H1 (cell line): Measurements from ENCODE around the gene RNF220. TPM values are rescaled to one million over a fixed set of nuclear protein-coding genes. Genes with fewer than 3 reads are reported as not detected.

Experiments
- CHD7 ChIP-seq: fragments of 300-600 bp; sonication (generic); IDR thresholded peaks from 2 replicates; pipeline ENCODE4 v1.7.1; 2012; ENCODE audit warnings: low read length, moderate library complexity, mild to moderate bottlenecking, inconsistent platforms; ENCODE audit not compliant: insufficient replicate concordance
- POLR2AphosphoS5 ChIP-seq: IDR thresholded peaks from 2 replicates; pipeline ENCODE4 v1.6.1; 2011; ENCODE audit warnings: low read depth, low read length
- POU5F1 ChIP-seq: IDR thresholded peaks from 2 replicates; pipeline ENCODE4 v1.6.1; 2011; ENCODE audit warnings: low read depth, mild to moderate bottlenecking, low read length, moderate library complexity
- TAF1 ChIP-seq: IDR thresholded peaks from 2 replicates; pipeline ENCODE4 v1.6.1; 2011; ENCODE audit warnings: mild to moderate bottlenecking, low read depth, low read length
- polyA plus RNA-seq, 7 experiments: library from polyadenylated mRNA; depleted of rRNA in 3 of 7; stranded (reverse) in 5 of 7; unstranded in 2 of 7; fragments of >200 nt in 5 of 7; fragments of 200-250 nt in 2 of 7; gene quantifications; 1 replicate in 5 of 7; 2 replicates in 1 of 7; 4 replicates in 1 of 7; pipeline versions ENCODE4 v1.2.1 to v1.2.3, GENCODE V29; 2011 to 2013; ENCODE audit warnings: missing spikeins in 2 of 7, mixed read lengths in 2 of 7
- total RNA-seq: library from RNA; stranded (reverse); fragmentation: NEBNext Ultra II Directional; extraction: Animal tissue kit (Norgen Biotek cat#: 25700); gene quantifications from 2 replicates; pipeline ENCODE4 v1.2.1, GENCODE V29; 2021

Gene RNF220
- total and polyA plus RNA-seq, 2 of the 8 experiments (the other 6 are each of a cell fraction or from before 2014, with no cell fraction given): 123 to 160 TPM

- TF ChIP-seq CHD7 (no peak), POU5F1 (no peak), TAF1 (no peak), POLR2AphosphoS5 (peak; percentile 48; the same call in 1 of the 2 replicates)
Measured at GRCh38 chr1:44636688-44637598, 231.9 kb downstream of the RNF220 start (continued).
